Measurements from ENCODE around the gene NFIX.

DNA sequence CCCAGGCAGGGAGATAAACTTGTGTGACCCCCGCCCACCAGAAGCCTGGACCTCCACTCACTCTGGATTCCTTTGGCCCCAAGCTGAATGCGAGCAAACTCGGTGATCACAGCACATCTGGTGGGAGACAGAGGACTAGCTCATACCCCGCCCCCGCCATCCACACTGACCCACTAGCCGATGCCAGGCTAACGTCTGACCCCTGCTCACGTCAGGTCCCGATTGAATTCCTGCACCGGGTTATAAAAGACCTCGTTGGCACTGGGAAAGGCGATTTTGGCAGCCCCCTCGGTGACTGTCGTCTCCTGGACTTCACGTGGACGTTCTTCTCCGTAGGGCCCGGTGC, 120.6 kb downstream of the NFIX start:
- no peak for TF ChIP-seq POLR2A (IDR thresholded peaks at IDR 0.05)
- TF ChIP-seq, protein P1, sequence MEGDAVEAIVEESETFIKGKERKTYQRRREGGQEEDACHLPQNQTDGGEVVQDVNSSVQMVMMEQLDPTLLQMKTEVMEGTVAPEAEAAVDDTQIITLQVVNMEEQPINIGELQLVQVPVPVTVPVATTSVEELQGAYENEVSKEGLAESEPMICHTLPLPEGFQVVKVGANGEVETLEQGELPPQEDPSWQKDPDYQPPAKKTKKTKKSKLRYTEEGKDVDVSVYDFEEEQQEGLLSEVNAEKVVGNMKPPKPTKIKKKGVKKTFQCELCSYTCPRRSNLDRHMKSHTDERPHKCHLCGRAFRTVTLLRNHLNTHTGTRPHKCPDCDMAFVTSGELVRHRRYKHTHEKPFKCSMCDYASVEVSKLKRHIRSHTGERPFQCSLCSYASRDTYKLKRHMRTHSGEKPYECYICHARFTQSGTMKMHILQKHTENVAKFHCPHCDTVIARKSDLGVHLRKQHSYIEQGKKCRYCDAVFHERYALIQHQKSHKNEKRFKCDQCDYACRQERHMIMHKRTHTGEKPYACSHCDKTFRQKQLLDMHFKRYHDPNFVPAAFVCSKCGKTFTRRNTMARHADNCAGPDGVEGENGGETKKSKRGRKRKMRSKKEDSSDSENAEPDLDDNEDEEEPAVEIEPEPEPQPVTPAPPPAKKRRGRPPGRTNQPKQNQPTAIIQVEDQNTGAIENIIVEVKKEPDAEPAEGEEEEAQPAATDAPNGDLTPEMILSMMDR (IDR thresholded peaks at IDR 0.05): no peak
- no peak for TF ChIP-seq EP300 (IDR thresholded peaks at IDR 0.05)
- TF ChIP-seq POLR2AphosphoS5 (IDR thresholded peaks at IDR 0.05): no peak
